Pancreas (tissue), 10 donors: Measurements from ENCODE around the gene UBE3C. TPM values are rescaled to one million over a fixed set of nuclear protein-coding genes. Genes with fewer than 3 reads are reported as not detected.

ENCODE experiments used
- ATAC-seq, 4 donors: fragments of 200-7000 bp; cut with Tn5 transposase; one replicate each; pipeline versions ENCODE4 v1.8.0 to v1.9.1; 2020; ENCODE audit warnings: mild to moderate bottlenecking in 4 of 4, moderate library complexity in 4 of 4
- DNase-seq, 6 donors: peaks; one replicate each; pipeline ENCODE4 v3.0.0-alpha.2; 2020
- FAIRE-seq: peaks from 2 replicates; lab custom pipeline; 2012; peaks lifted over from hg19 to GRCh38; lab: Jason Lieb, UNC
- H3K27ac ChIP-seq, 4 donors: fragments of 200-600 bp; sonication (generic); 1 replicate in 3 of 4; 2 replicates in 1 of 4; pipeline versions ENCODE4 v1.5.0 to v1.8.0; 2020
- H3K27me3 ChIP-seq, 4 donors: fragments of 200-600 bp; one replicate each; pipeline ENCODE4 v1.8.0; 2021
- H3K36me3 ChIP-seq, 3 donors: fragments of 200-600 bp; sonication (generic) in 1 of 3; one replicate each; pipeline versions ENCODE4 v1.5.0 to v1.8.0; 2020 to 2021
- H3K4me1 ChIP-seq, 3 donors: fragments of 200-600 bp; one replicate each; pipeline ENCODE4 v1.8.0; 2021
- H3K4me3 ChIP-seq, 4 donors: fragments of 200-600 bp; sonication (generic) in 2 of 4; one replicate each; pipeline versions ENCODE4 v1.5.0 to v1.8.0; 2020 to 2021
- H3K9me3 ChIP-seq, 4 donors: fragments of 200-600 bp; one replicate each; pipeline ENCODE4 v1.8.0; 2021
- WGBS, 2 donors: extraction: QIAGEN DNeasy Blood & Tissue Kit; methylation state at CpG; one replicate each; pipeline ENCODE4 v1.1.7; 2013; 5-methylcytosine and 5-hydroxymethylcytosine counted together
- intact Hi-C, 3 donors: fragments of 100-400 bp; cut with DNase I; formaldehyde crosslinking; loops; one replicate each; pipeline versions ENCODE4 v1.11.1 to v1.14.2; 2022
- polyA plus RNA-seq, 2 donors: library from polyadenylated mRNA; stranded (reverse); fragments of 200-250 nt; gene quantifications; one replicate each; pipeline ENCODE4 v1.2.3, GENCODE V29; 2013
- total RNA-seq, 6 donors: library from RNA; stranded (reverse); fragmentation: NEBNext Ultra II Directional in 4 of 6; extraction: Animal tissue kit (Norgen Biotek cat#: 25700) in 4 of 6; gene quantifications; one replicate each; pipeline versions ENCODE4 v1.2.1 to v1.2.4, GENCODE V29; 2021 to 2023
- TF ChIP-seq, protein P1 (sequence below), 4 donors: fragments of 200-600 bp; sonication (generic) in 3 of 4; IDR thresholded peaks; one replicate each; pipeline versions ENCODE4 v1.5.0 to v1.8.0; 2021; ENCODE audit warnings: antibody characterized with exemption in 4 of 4
- donor health status: healthy with polysubstance abuse.
- donor health status: DM: no; HTN: no; CAD: no; lungs with moderate emphysema.
- donor health status: DM: no; HTN: no; CAD: no.
- donor health status: control.
- donor health status: control.
- donor health status: Bipolar disorder and iron deficiency.
- donor health status: DM: yes; HTN: yes; CAD: no.
- donor health status: DM: no; HTN: no; CAD: no.
- donor health status: DM: no; HTN: no; CAD: no.
- donor health status: DM: yes; HTN: yes; CAD: no.

Gene UBE3C
- total and polyA plus RNA-seq, 8 donors: 12.1 to 36.1 (median 23.1) TPM

DNA sequence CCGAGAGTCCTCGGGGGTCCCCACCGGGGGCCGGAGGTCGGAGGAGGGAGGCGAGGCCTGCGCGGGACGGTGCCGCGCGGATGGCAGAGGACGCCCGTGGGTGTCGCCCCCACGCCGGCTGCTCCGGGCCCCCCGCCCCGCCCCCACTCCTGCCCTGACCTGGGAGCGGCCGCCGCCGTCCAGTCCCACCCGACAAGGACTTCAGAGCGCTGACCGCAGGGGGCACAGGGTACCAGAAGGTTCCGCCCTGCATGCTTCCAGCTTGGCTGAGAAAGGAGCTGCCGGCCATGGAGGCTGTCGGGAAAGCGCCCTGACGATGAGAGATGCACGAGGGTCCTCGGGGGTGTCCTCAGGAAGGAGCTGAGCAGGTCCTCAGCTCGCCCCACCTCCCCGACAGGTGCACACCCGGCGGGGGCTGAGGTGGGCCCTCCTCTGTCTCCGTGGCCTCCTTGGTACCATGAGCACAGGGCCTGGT, 141.1 kb downstream of the UBE3C start:
- no peaks in the 10 kb centered on the region for H3K27me3 ChIP-seq
- intact Hi-C loops: no loop called here
- no peak for FAIRE-seq
- no peaks in the 10 kb centered on the region for H3K36me3 ChIP-seq
- TF ChIP-seq, protein P1, sequence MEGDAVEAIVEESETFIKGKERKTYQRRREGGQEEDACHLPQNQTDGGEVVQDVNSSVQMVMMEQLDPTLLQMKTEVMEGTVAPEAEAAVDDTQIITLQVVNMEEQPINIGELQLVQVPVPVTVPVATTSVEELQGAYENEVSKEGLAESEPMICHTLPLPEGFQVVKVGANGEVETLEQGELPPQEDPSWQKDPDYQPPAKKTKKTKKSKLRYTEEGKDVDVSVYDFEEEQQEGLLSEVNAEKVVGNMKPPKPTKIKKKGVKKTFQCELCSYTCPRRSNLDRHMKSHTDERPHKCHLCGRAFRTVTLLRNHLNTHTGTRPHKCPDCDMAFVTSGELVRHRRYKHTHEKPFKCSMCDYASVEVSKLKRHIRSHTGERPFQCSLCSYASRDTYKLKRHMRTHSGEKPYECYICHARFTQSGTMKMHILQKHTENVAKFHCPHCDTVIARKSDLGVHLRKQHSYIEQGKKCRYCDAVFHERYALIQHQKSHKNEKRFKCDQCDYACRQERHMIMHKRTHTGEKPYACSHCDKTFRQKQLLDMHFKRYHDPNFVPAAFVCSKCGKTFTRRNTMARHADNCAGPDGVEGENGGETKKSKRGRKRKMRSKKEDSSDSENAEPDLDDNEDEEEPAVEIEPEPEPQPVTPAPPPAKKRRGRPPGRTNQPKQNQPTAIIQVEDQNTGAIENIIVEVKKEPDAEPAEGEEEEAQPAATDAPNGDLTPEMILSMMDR (IDR thresholded peaks at IDR 0.05): no peak
- DNase-seq: no peak
- H3K4me3 ChIP-seq: peak overlapping the region; percentile 40 to 68 (median 50)
- 29 to 34% methylated on average over 37 to 39 of the region's 39 CpGs for WGBS, 2 donors
- no peaks in the 10 kb centered on the region for H3K9me3 ChIP-seq
- no peaks in the 10 kb centered on the region for H3K4me1 ChIP-seq
- H3K27ac ChIP-seq: no peak overlapping the region
- ATAC-seq: peak in 2 of 4 donors; percentile 5 to 14

DNA sequence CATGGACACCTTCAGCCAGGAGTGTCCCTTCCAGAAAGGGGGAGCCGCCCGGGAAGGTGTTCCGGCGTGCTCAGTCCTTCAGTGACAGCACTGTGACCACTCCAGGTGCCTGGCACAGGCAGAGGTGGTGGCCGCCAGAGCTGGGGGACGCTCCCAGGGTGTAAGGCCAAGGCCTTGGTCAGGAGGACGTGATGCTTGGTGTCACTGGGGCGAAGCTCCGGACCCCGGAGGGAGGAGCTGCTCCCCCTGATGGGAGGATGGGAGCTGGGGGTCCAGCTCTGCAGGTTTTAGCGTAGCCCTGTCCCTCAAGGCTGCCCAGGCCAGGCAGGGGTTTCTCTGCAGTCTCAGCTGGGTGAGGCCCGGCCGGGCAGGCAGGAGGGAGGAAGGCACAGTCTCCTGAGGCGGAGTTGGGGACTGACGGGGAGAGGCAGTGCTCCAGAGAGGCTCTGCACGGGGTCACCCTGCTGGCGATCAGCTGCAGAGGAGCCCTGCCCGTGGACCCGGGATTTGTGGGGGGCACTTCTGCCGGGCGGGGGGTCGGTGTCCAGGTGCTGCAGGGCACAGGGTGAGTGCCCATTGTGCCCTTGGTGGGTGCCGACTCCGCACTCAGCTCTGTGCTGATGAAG, 141.6 kb downstream of the UBE3C start:
- DNase-seq (no peak), FAIRE-seq (no peak), ATAC-seq (no peak)
- Histone ChIP-seq H3K27me3 (no peaks in the 10 kb centered on the region), H3K4me3 (peak overlapping the region in 1 of 4 donors; percentile 68), H3K4me1 (no peaks in the 10 kb centered on the region), H3K27ac (no peak overlapping the region), H3K36me3 (no peaks in the 10 kb centered on the region), H3K9me3 (no peaks in the 10 kb centered on the region)
- 93 to 96% methylated on average over 23 to 24 of the region's 24 CpGs for WGBS, 2 donors
- TF ChIP-seq, protein P1 (IDR thresholded peaks at IDR 0.05): no peak
- intact Hi-C loops: no loop called here

DNA sequence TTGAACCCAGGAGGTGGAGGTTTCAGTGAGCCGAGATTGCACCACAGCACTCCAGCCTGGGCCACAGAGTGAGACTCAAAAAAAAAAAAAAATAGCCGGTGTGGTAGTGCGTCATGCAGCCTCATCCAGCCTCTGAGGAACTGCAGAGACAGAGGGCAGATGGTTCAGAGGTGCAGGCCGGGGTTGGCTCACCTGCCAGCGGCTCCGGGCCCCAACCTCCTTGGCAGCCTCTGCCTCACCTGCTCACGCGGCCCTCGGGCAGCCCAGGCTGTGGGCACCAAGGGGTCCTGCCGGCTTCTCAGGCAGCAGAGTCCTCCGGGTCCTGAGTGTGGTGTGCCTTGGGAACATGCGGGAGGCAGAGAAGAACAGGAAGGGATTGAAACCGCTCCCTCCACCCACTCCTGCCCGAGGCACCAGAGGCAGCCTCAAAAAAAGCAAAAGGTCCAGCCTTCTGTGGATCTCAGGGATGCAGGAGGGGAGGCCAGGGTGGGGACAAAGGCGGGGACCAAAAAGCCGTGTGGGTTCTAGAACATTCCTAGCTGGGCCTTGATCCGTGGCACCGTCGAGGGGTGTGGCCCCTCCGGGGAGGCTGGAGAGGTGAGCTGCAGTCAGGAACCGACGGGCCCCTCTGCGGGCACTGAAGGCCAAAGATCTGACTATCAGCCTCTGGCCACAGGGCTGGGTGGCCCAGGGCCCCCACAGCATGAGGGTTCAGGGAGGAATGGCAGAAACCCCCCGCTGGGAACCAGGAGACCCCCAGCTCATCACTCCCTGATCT, 142.7 kb downstream of the UBE3C start:
- Histone ChIP-seq H3K36me3 (no peaks in the 10 kb centered on the region), H3K4me3 (no peak overlapping the region), H3K9me3 (no peaks in the 10 kb centered on the region), H3K27me3 (no peaks in the 10 kb centered on the region), H3K4me1 (no peaks in the 10 kb centered on the region), H3K27ac (no peak overlapping the region)
- ATAC-seq (no peak), FAIRE-seq (no peak), DNase-seq (no peak)
- TF ChIP-seq, protein P1 (IDR thresholded peaks at IDR 0.05): no peak
- intact Hi-C loops: no loop called here
- 82 to 87% methylated on average over 24 of the region's 24 CpGs for WGBS, 2 donors

DNA sequence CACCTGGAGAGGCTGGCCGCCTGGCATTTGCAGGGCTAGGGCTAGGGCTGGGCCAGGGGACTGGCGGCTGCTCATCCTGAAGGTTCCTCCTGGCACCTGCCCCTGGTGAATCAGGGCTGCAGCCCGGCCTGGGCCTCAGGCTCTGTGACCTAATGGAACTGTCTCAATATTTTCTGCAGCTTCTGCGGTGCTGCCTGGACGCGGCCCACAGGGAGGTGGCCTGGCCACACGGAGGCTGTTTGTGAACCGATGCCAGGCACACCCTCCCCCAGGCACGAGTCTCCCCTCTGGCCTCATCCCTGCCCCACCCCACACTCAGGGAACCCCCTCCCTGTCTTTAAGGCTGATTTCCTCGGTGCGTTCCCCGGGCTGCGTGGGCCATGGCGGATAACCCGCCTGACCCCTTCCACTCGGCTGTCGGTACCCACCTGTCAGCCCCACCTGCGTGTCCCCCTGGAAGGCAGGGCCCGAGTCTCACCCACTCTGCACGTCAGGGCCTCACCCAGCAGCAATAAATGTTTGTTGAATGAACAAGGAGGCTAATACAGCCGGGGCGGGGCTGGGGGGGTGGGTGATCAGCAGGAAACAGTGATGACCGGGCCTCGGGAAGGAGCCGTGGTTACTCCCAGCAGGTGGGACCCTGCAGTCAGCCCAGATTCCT, 143.5 kb downstream of the UBE3C start:
- Histone ChIP-seq H3K36me3 (no peaks in the 10 kb centered on the region), H3K4me1 (no peaks in the 10 kb centered on the region), H3K27ac (no peak overlapping the region), H3K27me3 (no peaks in the 10 kb centered on the region), H3K4me3 (no peak overlapping the region), H3K9me3 (no peaks in the 10 kb centered on the region)
- ATAC-seq: no peak
- intact Hi-C loops: no loop called here
- TF ChIP-seq, protein P1 (IDR thresholded peaks at IDR 0.05): no peak
- WGBS, 2 donors: 69 to 71% methylated on average over 25 of the region's 25 CpGs
- no peak for FAIRE-seq
- DNase-seq: no peak
